HUES64 (cell line): Measurements from ENCODE around the gene SYCP2L.
"Not testable (repeated sequence)": the region's sequence is repeated elsewhere in the genome, so short reads cannot be mapped to it uniquely, and the experiment has no call there.

Experiments
- H3K27ac ChIP-seq: 2 replicates; pipeline ENCODE4 v1.7.0; 2013; ENCODE audit warnings: low read depth, low read length, inconsistent platforms
- H3K27me3 ChIP-seq: 2 replicates; pipeline ENCODE4 v1.6.1; 2013; ENCODE audit warnings: mild to moderate bottlenecking, low read length; ENCODE audit not compliant: insufficient read depth
- H3K36me3 ChIP-seq: 2 replicates; pipeline ENCODE4 v1.6.1; 2013; ENCODE audit warnings: mild to moderate bottlenecking, low read length; ENCODE audit not compliant: insufficient read depth
- H3K4me1 ChIP-seq: 2 replicates; pipeline ENCODE4 v1.6.1; 2013; ENCODE audit warnings: mild to moderate bottlenecking, low read length, moderate library complexity; ENCODE audit not compliant: insufficient read depth
- H3K4me3 ChIP-seq: 2 replicates; pipeline ENCODE4 v1.5.1; 2013; ENCODE audit warnings: mild to moderate bottlenecking, low read length, moderate library complexity
- H3K9ac ChIP-seq: 2 replicates; pipeline ENCODE4 v1.6.1; 2013; ENCODE audit warnings: mild to moderate bottlenecking, low read depth, low read length
- H3K9me3 ChIP-seq: 2 replicates; pipeline ENCODE4 v1.6.1; 2013; ENCODE audit warnings: low read depth, low read length; ENCODE audit not compliant: insufficient read depth
- WGBS: fragments of 150-250, 120-280 bp; methylation state at CpG from one replicate; pipeline ENCODE4 v1.1.7; 2013; ENCODE audit warnings: missing lambda C conversion rate; 5-methylcytosine and 5-hydroxymethylcytosine counted together

Gene SYCP2L

DNA sequence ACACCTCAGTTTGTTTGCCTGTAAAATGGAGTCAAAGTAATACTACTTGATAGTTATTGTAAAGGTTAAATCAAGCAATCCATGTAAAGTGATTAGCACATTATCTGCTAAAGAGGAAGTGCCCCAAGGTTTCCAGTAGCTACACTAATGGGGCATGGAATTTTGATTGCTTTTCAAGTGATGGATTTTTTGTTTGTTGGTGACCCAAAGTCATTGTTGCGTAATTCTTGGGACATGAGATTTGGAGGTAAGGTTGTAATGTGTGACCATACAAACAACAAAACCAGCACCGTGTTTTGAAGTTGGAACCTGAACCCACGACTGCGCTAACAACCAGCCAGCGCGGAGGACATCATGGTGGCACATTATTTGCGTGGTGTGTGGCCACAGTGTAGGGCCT is 17.2 kb downstream of the SYCP2L start:
- Histone ChIP-seq H3K9me3 (no peaks in the 10 kb centered on the region), H3K36me3 (no peaks in the 10 kb centered on the region; the same call in 1 of the 2 replicates), H3K4me3 (no peak overlapping the region), H3K4me1 (no peaks in the 10 kb centered on the region), H3K9ac (no peak overlapping the region), H3K27me3 (no peaks in the 10 kb centered on the region), H3K27ac (no peak overlapping the region)
- WGBS, result 95% methylated on average over 7 of the region's 7 CpGs

- Histone ChIP-seq H3K4me1 (no peaks in the 10 kb centered on the region), H3K27me3 (no peaks in the 10 kb centered on the region), H3K4me3 (no peak overlapping the region), H3K9ac (no peak overlapping the region), H3K9me3 (no peaks in the 10 kb centered on the region), H3K36me3 (no peaks in the 10 kb centered on the region; the same call in 1 of the 2 replicates), H3K27ac (no peak overlapping the region)
- 87% methylated on average over 1 of the region's 1 CpG for WGBS
These were observed 21.4 kb downstream of the SYCP2L start for GRCh38 chr6:10908228-10908627.

DNA sequence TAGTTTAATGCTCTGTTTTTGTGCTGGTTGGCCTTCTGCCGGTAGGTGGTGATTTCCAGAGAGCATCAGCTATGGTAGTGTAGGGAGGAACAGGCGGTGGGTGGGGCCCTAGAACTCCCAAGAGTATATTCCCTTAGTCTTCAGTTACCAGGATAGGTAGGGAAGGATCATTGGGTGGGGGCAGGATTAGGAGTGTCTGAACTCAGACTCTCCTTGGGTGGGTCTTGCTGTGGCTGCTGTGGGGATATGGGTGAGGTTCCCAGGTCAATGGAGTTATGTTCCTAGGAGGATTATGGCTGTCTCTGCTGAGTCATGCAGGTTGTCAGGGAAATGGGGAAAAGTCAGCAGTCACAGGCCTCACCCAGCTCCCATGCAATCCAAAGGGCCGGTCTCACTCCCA is 32.7 kb downstream of the SYCP2L start:
- not testable (repeated sequence) for H3K36me3 ChIP-seq, H3K4me1 ChIP-seq, H3K9me3 ChIP-seq, H3K27ac ChIP-seq, H3K27me3 ChIP-seq, H3K4me3 ChIP-seq, H3K9ac ChIP-seq
- 91% methylated on average over 3 of the region's 3 CpGs for WGBS

- Histone ChIP-seq H3K27ac (no peak overlapping the region), H3K9ac (no peak overlapping the region), H3K4me3 (no peak overlapping the region), H3K27me3 (no peaks in the 10 kb centered on the region), H3K9me3 (no peaks in the 10 kb centered on the region), H3K4me1 (no peaks in the 10 kb centered on the region), H3K36me3 (peaks cover 6% of the 10 kb centered on the region; the same call in 1 of the 2 replicates)
- 93% methylated on average over 1 of the region's 1 CpG for WGBS
These were observed 46.3 kb downstream of the SYCP2L start for GRCh38 chr6:10933126-10933525.

DNA sequence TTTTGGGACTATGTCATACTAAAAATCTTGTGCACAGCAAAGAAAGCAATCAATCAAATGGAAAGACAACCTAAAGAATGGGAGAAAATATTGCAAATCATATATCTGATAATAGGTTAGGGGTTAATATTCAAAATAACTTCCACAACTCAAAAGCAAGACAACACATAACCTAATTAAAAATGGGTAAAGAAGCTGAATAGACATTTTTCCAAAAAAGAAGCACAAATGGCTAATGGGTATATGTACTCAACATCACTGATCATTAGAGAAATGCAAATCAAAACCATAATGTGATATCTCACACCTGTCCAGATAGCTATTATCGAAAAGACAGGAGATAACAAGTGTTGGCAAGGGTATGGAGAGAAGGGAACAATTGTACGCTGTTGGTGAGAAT is 53.0 kb downstream of the SYCP2L start:
- H3K27ac ChIP-seq, result no peak overlapping the region
- H3K36me3 ChIP-seq, result no peaks in the 10 kb centered on the region
- no peak overlapping the region for H3K4me3 ChIP-seq
- WGBS, result 97% methylated on average over 2 of the region's 2 CpGs
- no peaks in the 10 kb centered on the region for H3K27me3 ChIP-seq
- no peaks in the 10 kb centered on the region for H3K4me1 ChIP-seq
- 0 out of 2 replicates have a peak, but pooled peaks cover 2% of the 10 kb centered on the region for H3K9me3 ChIP-seq
- no peak overlapping the region for H3K9ac ChIP-seq

- H3K27ac ChIP-seq, result no peak overlapping the region
- no peaks in the 10 kb centered on the region for H3K36me3 ChIP-seq
- 78% methylated on average over 1 of the region's 1 CpG for WGBS
- H3K9ac ChIP-seq, result no peak overlapping the region
- H3K9me3 ChIP-seq, result no peaks in the 10 kb centered on the region
- no peaks in the 10 kb centered on the region for H3K27me3 ChIP-seq
- no peaks in the 10 kb centered on the region for H3K4me1 ChIP-seq
- H3K4me3 ChIP-seq, result no peak overlapping the region
These were observed 59.0 kb downstream of the SYCP2L start for GRCh38 chr6:10945845-10946244.

DNA sequence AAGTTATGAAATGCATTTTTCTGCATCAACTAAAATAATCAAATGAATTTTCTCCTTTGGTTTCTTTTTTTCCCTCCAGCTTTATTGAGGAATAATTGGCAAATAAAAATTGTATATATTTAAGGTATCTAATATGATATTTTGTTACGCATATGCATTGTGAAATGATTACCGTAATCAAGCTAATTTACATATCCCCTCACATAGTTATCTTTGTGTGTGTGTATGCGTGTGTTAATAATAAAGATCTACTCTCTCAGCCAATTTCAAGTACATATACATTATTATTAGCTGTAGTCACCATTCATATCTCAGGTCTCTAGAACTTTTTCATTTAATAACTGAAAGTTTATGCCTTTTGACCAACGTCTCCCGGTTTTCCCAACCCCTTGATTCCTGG is 61.1 kb downstream of the SYCP2L start:
- Histone ChIP-seq H3K9me3 (no peaks in the 10 kb centered on the region), H3K4me1 (no peaks in the 10 kb centered on the region), H3K36me3 (no peaks in the 10 kb centered on the region), H3K27me3 (no peaks in the 10 kb centered on the region), H3K9ac (no peak overlapping the region), H3K4me3 (no peak overlapping the region), H3K27ac (no peak overlapping the region)
- WGBS, result 91% methylated on average over 2 of the region's 5 CpGs

DNA sequence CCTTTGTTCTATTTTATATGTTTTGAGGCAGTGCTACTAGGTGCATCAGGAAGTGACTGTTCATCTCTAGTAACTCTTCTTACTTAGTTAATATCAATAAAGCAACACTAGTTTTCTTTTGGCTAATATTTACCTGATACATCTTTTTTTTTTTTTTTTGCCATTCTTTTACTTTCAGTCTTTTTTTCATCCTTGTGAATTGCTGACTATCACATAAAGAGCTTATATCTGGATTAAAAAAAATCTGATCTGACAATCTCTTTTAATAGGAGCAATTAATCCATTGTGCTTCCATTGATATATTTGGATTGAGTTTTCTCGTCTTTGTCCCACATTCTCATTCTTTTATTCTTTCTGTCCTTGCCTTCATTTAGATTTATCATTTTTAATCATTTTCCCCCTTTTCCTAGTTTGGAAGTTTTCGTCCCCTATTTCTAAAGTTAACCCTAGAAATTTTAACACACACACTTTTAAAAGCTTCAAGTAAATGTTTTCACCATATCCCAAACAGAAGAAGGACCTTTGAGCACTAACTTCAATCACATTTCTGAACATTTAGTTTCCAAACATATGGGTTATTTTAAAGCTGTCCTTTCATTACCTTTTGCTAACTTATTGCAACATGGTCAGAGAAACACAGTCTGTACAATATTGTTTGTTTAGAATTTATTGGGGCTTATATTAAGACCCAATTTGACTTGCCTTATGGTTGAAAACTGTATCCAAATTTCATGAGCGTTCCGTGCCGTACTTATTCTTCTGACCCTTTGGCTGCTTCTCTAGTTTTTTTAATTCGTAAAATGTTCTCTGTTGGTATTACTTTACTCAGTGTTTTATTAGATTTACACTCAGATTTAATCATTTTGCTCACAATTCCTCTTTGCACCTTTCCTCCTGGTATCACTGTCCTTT is 63.0 kb downstream of the SYCP2L start:
- no peaks in the 10 kb centered on the region for H3K36me3 ChIP-seq
- H3K27ac ChIP-seq, result no peak overlapping the region
- no peak overlapping the region for H3K9ac ChIP-seq
- H3K4me3 ChIP-seq, result no peak overlapping the region
- H3K4me1 ChIP-seq, result no peaks in the 10 kb centered on the region
- no peaks in the 10 kb centered on the region for H3K9me3 ChIP-seq
- WGBS, result 96% methylated on average over 6 of the region's 6 CpGs
- H3K27me3 ChIP-seq, result no peaks in the 10 kb centered on the region

GRCh38 chr6:10951675-10952282 is 64.9 kb downstream of the SYCP2L start:
- no peaks in the 10 kb centered on the region for H3K9me3 ChIP-seq
- no peak overlapping the region for H3K9ac ChIP-seq
- no peak overlapping the region for H3K27ac ChIP-seq
- no peak overlapping the region for H3K4me3 ChIP-seq
- no peaks in the 10 kb centered on the region for H3K4me1 ChIP-seq
- WGBS, result 79% methylated on average over 6 of the region's 6 CpGs
- H3K27me3 ChIP-seq, result no peaks in the 10 kb centered on the region
- no peaks in the 10 kb centered on the region for H3K36me3 ChIP-seq

DNA sequence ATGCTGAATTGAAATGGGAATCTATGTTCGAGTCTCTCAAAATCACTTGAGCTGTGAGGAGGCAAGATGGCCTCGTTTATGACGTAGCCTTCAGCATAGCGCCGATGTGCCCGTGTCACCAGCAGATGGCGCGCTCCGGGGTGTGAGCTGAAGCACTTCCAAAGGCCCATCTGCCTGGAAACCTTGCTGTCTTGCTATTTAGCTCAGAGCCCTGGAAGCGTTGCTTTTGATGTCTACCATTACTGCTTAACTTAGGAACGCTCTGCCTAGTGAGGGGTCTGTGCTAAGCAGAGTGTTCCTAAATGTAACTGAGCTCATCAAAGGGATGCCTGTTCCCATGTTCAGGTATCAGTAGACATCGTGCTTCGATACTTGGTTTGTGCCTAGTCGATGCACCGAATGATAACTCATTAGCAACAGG is 67.7 kb downstream of the SYCP2L start:
- Histone ChIP-seq H3K9me3 (no peaks in the 10 kb centered on the region), H3K27ac (no peak overlapping the region), H3K27me3 (no peaks in the 10 kb centered on the region), H3K4me1 (no peaks in the 10 kb centered on the region), H3K36me3 (no peaks in the 10 kb centered on the region), H3K9ac (no peak overlapping the region), H3K4me3 (no peak overlapping the region)
- 30% methylated on average over 15 of the region's 15 CpGs for WGBS

GRCh38 chr6:10956776-10957175 is 69.9 kb downstream of the SYCP2L start:
- peaks cover 14% of the 10 kb centered on the region for H3K27me3 ChIP-seq
- H3K27ac ChIP-seq, result no peak overlapping the region
- no peaks in the 10 kb centered on the region for H3K4me1 ChIP-seq
- H3K4me3 ChIP-seq, result no peak overlapping the region
- no peaks in the 10 kb centered on the region for H3K36me3 ChIP-seq
- no peak overlapping the region for H3K9ac ChIP-seq
- no peaks in the 10 kb centered on the region for H3K9me3 ChIP-seq
